GM23338 (cell line): Measurements from ENCODE around the gene SLC17A6. TPM values are rescaled to one million over a fixed set of nuclear protein-coding genes. Genes with fewer than 3 reads are reported as not detected.

ENCODE experiments used
- ATAC-seq: fragments of 200-7000 bp; cut with Tn5 transposase; 3 replicates; pipeline ENCODE4 v1.9.1; 2020
- DNase-seq: peaks from one replicate; pipeline ENCODE4 v3.0.0-alpha.2; 2015; ENCODE audit warnings: low spot score
- H2AFZ ChIP-seq: fragments of 200-600 bp; sonication (generic); 2 replicates; pipeline ENCODE4 v1.8.0; 2016; ENCODE audit warnings: antibody characterized with exemption, mild to moderate bottlenecking, moderate library complexity
- H3F3A ChIP-seq: fragments of 200-600 bp; sonication (generic); replicated peaks from 2 replicates; pipeline ENCODE4 v1.8.0; 2017; ENCODE audit warnings: antibody characterized with exemption, mixed run types, low read depth
- H3K27ac ChIP-seq: fragments of 200-600 bp; sonication (generic); 2 replicates; pipeline ENCODE4 v1.6.1; 2016; ENCODE audit warnings: low read depth
- H3K27me3 ChIP-seq: fragments of 200-600 bp; sonication (generic); 2 replicates; pipeline ENCODE4 v1.8.0; 2016; ENCODE audit warnings: mild to moderate bottlenecking, mixed run types, moderate library complexity; ENCODE audit not compliant: insufficient read depth
- H3K36me3 ChIP-seq: fragments of 200-600 bp; sonication (generic); 2 replicates; pipeline ENCODE4 v1.8.0; 2016; ENCODE audit warnings: mild to moderate bottlenecking; ENCODE audit not compliant: insufficient read depth
- H3K4me1 ChIP-seq: fragments of 200-600 bp; sonication (generic); 2 replicates; pipeline ENCODE4 v1.8.0; 2016; ENCODE audit warnings: mild to moderate bottlenecking, moderate library complexity; ENCODE audit not compliant: insufficient read depth
- H3K4me2 ChIP-seq: fragments of 200-600 bp; sonication (generic); 2 replicates; pipeline ENCODE4 v1.7.1; 2017; ENCODE audit warnings: mixed run types
- H3K4me3 ChIP-seq: fragments of 200-600 bp; sonication (generic); 2 replicates; pipeline ENCODE4 v1.6.1; 2016; ENCODE audit warnings: mixed run types
- H3K79me2 ChIP-seq: fragments of 200-600 bp; sonication (generic); replicated peaks from 2 replicates; pipeline ENCODE4 v1.8.0; 2017; ENCODE audit warnings: mild to moderate bottlenecking; ENCODE audit not compliant: insufficient read depth
- H3K9me2 ChIP-seq: fragments of 200-600 bp; sonication (generic); 2 replicates; pipeline ENCODE4 v1.8.0; 2017; ENCODE audit not compliant: insufficient read depth
- H4K20me1 ChIP-seq: fragments of 200-600 bp; sonication (generic); replicated peaks from 2 replicates; pipeline ENCODE4 v1.8.0; 2017; ENCODE audit warnings: mild to moderate bottlenecking; ENCODE audit not compliant: insufficient read depth
- H3K27ac Mint-ChIP-seq: 2 replicates; pipeline ENCODE4 v1.8.0; 2020; ENCODE audit warnings: inconsistent platforms, mild to moderate bottlenecking, moderate library complexity, mixed read lengths
- H3K27me3 Mint-ChIP-seq: 3 replicates; pipeline ENCODE4 v1.8.0; 2022; ENCODE audit warnings: low read depth, mild to moderate bottlenecking, moderate library complexity, mixed read lengths, inconsistent platforms; ENCODE audit not compliant: insufficient read depth, poor library complexity
- H3K36me3 Mint-ChIP-seq: 3 replicates; pipeline ENCODE4 v1.8.0; 2021; ENCODE audit warnings: low read depth, mild to moderate bottlenecking, inconsistent platforms, moderate library complexity, mixed read lengths
- H3K4me1 Mint-ChIP-seq: 3 replicates; pipeline ENCODE4 v1.8.0; 2020; ENCODE audit warnings: mild to moderate bottlenecking, inconsistent platforms, mixed read lengths
- H3K4me3 Mint-ChIP-seq: 3 replicates; pipeline ENCODE4 v1.8.0; 2021; ENCODE audit warnings: moderate library complexity, mild to moderate bottlenecking, inconsistent platforms, mixed read lengths
- H3K9me3 Mint-ChIP-seq: 3 replicates; pipeline ENCODE4 v1.8.0; 2020; ENCODE audit warnings: moderate library complexity, mild to moderate bottlenecking, inconsistent platforms, mixed read lengths
- CREB1 ChIP-seq: fragments of 250-450 bp; sonication (Bioruptor Pico); IDR thresholded peaks from 2 replicates; pipeline ENCODE4 v1.5.0; 2020; ENCODE audit warnings: low read depth, mild to moderate bottlenecking, moderate library complexity
- CTCF ChIP-seq, 2 experiments: fragments of 200-600 bp in 1 of 2; sonication (generic) in 1 of 2; conservative IDR thresholded peaks; 2 replicates each; pipeline versions ENCODE4 v1.5.1 to v1.6.1; 2016 to 2017; ENCODE audit warnings: antibody characterized with exemption in 2 of 2, low read depth in 2 of 2, mild to moderate bottlenecking in 2 of 2, moderate library complexity in 1 of 2
- polyA plus RNA-seq: library from polyadenylated mRNA; unstranded; fragments of >200 nt; fragmentation: Nextera tagmentation; extraction: Ambion mirVana; gene quantifications from 2 replicates; pipeline ENCODE4 v1.2.1, GENCODE V29; 2016
- total RNA-seq: library from RNA; depleted of rRNA; stranded (reverse); fragments of >200 nt; shearing (Covaris generic); gene quantifications from 2 replicates; pipeline ENCODE4 v1.2.3, GENCODE V29; 2014
- TF ChIP-seq, protein P1 (sequence below): fragments of 250-450 bp; sonication (Bioruptor Pico); IDR thresholded peaks from 2 replicates; pipeline ENCODE4 v1.5.0; 2020; ENCODE audit warnings: mild to moderate bottlenecking, moderate library complexity

The SLC17A6 gene
- total and polyA plus RNA-seq, 2 experiments from 2014 or later = 0.31 TPM

GRCh38 chr11:22317656-22318055 lies 20.5 kb upstream of the SLC17A6 start (continued):
- no peak for TF ChIP-seq CREB1 (CRISPR knock-in tag)

DNA sequence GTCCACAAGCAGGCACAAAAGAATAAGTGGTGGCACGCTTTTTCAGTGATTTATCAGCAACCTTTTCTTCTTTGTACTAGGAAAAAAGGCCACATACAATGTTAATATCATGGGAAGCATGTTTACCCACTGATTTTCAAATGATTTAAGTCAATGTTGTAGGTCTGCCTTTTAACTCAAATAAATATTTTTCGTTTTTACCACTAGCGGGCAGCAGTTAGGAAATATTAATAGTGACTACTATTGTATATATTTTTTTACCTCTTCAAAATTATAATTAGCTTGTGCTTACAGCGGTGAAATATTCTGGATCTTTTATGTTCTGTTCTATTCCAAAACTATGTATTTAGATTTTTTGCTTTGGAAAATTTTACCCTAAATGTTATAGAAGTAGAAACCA lies 6.4 kb upstream of the SLC17A6 start:
- Mint-ChIP-seq H3K9me3 (no peaks in the 10 kb centered on the region), H3K4me3 (no peak overlapping the region), H3K36me3 (no peaks in the 10 kb centered on the region), H3K4me1 (peaks cover 30% of the 10 kb centered on the region), H3K27ac (no peak overlapping the region), H3K27me3 (peaks cover 3% of the 10 kb centered on the region)
- H3K79me2 ChIP-seq = no peaks in the 10 kb centered on the region
- no peak overlapping the region for H3K4me2 ChIP-seq
- no peaks in the 10 kb centered on the region for H3K36me3 ChIP-seq
- H3K27me3 ChIP-seq = peaks cover 6% of the 10 kb centered on the region
- DNase-seq (no peak), ATAC-seq (no peak)
- H3K27ac ChIP-seq = no peak overlapping the region
- H4K20me1 ChIP-seq = no peaks in the 10 kb centered on the region
- H3K4me1 ChIP-seq = peaks cover 25% of the 10 kb centered on the region
- TF ChIP-seq CTCF (conservative IDR thresholded peaks at IDR 0.05; ENCODE audit: low read depth in 2 of 2) = peak in 1 of 2 experiments; percentile 33; a peak in 1 of 4 replicates
- TF ChIP-seq, protein P1, sequence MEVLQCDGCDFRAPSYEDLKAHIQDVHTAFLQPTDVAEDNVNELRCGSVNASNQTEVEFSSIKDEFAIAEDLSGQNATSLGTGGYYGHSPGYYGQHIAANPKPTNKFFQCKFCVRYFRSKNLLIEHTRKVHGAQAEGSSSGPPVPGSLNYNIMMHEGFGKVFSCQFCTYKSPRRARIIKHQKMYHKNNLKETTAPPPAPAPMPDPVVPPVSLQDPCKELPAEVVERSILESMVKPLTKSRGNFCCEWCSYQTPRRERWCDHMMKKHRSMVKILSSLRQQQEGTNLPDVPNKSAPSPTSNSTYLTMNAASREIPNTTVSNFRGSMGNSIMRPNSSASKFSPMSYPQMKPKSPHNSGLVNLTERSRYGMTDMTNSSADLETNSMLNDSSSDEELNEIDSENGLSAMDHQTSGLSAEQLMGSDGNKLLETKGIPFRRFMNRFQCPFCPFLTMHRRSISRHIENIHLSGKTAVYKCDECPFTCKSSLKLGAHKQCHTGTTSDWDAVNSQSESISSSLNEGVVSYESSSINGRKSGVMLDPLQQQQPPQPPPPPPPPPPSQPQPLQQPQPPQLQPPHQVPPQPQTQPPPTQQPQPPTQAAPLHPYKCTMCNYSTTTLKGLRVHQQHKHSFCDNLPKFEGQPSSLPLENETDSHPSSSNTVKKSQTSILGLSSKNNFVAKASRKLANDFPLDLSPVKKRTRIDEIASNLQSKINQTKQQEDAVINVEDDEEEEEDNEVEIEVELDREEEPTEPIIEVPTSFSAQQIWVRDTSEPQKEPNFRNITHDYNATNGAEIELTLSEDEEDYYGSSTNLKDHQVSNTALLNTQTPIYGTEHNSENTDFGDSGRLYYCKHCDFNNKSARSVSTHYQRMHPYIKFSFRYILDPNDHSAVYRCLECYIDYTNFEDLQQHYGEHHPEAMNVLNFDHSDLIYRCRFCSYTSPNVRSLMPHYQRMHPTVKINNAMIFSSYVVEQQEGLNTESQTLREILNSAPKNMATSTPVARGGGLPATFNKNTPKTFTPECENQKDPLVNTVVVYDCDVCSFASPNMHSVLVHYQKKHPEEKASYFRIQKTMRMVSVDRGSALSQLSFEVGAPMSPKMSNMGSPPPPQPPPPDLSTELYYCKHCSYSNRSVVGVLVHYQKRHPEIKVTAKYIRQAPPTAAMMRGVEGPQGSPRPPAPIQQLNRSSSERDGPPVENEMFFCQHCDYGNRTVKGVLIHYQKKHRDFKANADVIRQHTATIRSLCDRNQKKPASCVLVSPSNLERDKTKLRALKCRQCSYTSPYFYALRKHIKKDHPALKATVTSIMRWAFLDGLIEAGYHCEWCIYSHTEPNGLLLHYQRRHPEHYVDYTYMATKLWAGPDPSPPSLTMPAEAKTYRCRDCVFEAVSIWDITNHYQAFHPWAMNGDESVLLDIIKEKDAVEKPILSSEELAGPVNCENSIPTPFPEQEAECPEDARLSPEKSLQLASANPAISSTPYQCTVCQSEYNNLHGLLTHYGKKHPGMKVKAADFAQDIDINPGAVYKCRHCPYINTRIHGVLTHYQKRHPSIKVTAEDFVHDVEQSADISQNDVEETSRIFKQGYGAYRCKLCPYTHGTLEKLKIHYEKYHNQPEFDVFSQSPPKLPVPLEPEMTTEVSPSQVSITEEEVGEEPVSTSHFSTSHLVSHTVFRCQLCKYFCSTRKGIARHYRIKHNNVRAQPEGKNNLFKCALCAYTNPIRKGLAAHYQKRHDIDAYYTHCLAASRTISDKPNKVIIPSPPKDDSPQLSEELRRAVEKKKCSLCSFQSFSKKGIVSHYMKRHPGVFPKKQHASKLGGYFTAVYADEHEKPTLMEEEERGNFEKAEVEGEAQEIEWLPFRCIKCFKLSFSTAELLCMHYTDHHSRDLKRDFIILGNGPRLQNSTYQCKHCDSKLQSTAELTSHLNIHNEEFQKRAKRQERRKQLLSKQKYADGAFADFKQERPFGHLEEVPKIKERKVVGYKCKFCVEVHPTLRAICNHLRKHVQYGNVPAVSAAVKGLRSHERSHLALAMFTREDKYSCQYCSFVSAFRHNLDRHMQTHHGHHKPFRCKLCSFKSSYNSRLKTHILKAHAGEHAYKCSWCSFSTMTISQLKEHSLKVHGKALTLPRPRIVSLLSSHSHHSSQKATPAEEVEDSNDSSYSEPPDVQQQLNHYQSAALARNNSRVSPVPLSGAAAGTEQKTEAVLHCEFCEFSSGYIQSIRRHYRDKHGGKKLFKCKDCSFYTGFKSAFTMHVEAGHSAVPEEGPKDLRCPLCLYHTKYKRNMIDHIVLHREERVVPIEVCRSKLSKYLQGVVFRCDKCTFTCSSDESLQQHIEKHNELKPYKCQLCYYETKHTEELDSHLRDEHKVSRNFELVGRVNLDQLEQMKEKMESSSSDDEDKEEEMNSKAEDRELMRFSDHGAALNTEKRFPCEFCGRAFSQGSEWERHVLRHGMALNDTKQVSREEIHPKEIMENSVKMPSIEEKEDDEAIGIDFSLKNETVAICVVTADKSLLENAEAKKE (CRISPR knock-in tag) = no peak
- H3K4me3 ChIP-seq = no peak overlapping the region
- H3F3A ChIP-seq = no peaks in the 10 kb centered on the region
- H2AFZ ChIP-seq = no peak overlapping the region
- H3K9me2 ChIP-seq = no peaks in the 10 kb centered on the region
